GM23338 (cell line): ENCODE results near the gene TAF4. TPM values are rescaled to one million over a fixed set of nuclear protein-coding genes. Genes with fewer than 3 reads are reported as not detected.

Experiments
- ATAC-seq: fragments of 200-7000 bp; cut with Tn5 transposase; 3 replicates; pipeline ENCODE4 v1.9.1; 2020
- DNase-seq: peaks from one replicate; pipeline ENCODE4 v3.0.0-alpha.2; 2015; ENCODE audit warnings: low spot score
- H2AFZ ChIP-seq: fragments of 200-600 bp; sonication (generic); 2 replicates; pipeline ENCODE4 v1.8.0; 2016; ENCODE audit warnings: antibody characterized with exemption, mild to moderate bottlenecking, moderate library complexity
- H3F3A ChIP-seq: fragments of 200-600 bp; sonication (generic); replicated peaks from 2 replicates; pipeline ENCODE4 v1.8.0; 2017; ENCODE audit warnings: antibody characterized with exemption, mixed run types, low read depth
- H3K27ac ChIP-seq: fragments of 200-600 bp; sonication (generic); 2 replicates; pipeline ENCODE4 v1.6.1; 2016; ENCODE audit warnings: low read depth
- H3K27me3 ChIP-seq: fragments of 200-600 bp; sonication (generic); 2 replicates; pipeline ENCODE4 v1.8.0; 2016; ENCODE audit warnings: mild to moderate bottlenecking, mixed run types, moderate library complexity; ENCODE audit not compliant: insufficient read depth
- H3K36me3 ChIP-seq: fragments of 200-600 bp; sonication (generic); 2 replicates; pipeline ENCODE4 v1.8.0; 2016; ENCODE audit warnings: mild to moderate bottlenecking; ENCODE audit not compliant: insufficient read depth
- H3K4me1 ChIP-seq: fragments of 200-600 bp; sonication (generic); 2 replicates; pipeline ENCODE4 v1.8.0; 2016; ENCODE audit warnings: mild to moderate bottlenecking, moderate library complexity; ENCODE audit not compliant: insufficient read depth
- H3K4me2 ChIP-seq: fragments of 200-600 bp; sonication (generic); 2 replicates; pipeline ENCODE4 v1.7.1; 2017; ENCODE audit warnings: mixed run types
- H3K4me3 ChIP-seq: fragments of 200-600 bp; sonication (generic); 2 replicates; pipeline ENCODE4 v1.6.1; 2016; ENCODE audit warnings: mixed run types
- H3K79me2 ChIP-seq: fragments of 200-600 bp; sonication (generic); replicated peaks from 2 replicates; pipeline ENCODE4 v1.8.0; 2017; ENCODE audit warnings: mild to moderate bottlenecking; ENCODE audit not compliant: insufficient read depth
- H3K9me2 ChIP-seq: fragments of 200-600 bp; sonication (generic); 2 replicates; pipeline ENCODE4 v1.8.0; 2017; ENCODE audit not compliant: insufficient read depth
- H4K20me1 ChIP-seq: fragments of 200-600 bp; sonication (generic); replicated peaks from 2 replicates; pipeline ENCODE4 v1.8.0; 2017; ENCODE audit warnings: mild to moderate bottlenecking; ENCODE audit not compliant: insufficient read depth
- H3K27ac Mint-ChIP-seq: 2 replicates; pipeline ENCODE4 v1.8.0; 2020; ENCODE audit warnings: inconsistent platforms, mild to moderate bottlenecking, moderate library complexity, mixed read lengths
- H3K27me3 Mint-ChIP-seq: 3 replicates; pipeline ENCODE4 v1.8.0; 2022; ENCODE audit warnings: low read depth, mild to moderate bottlenecking, moderate library complexity, mixed read lengths, inconsistent platforms; ENCODE audit not compliant: insufficient read depth, poor library complexity
- H3K36me3 Mint-ChIP-seq: 3 replicates; pipeline ENCODE4 v1.8.0; 2021; ENCODE audit warnings: low read depth, mild to moderate bottlenecking, inconsistent platforms, moderate library complexity, mixed read lengths
- H3K4me1 Mint-ChIP-seq: 3 replicates; pipeline ENCODE4 v1.8.0; 2020; ENCODE audit warnings: mild to moderate bottlenecking, inconsistent platforms, mixed read lengths
- H3K4me3 Mint-ChIP-seq: 3 replicates; pipeline ENCODE4 v1.8.0; 2021; ENCODE audit warnings: moderate library complexity, mild to moderate bottlenecking, inconsistent platforms, mixed read lengths
- H3K9me3 Mint-ChIP-seq: 3 replicates; pipeline ENCODE4 v1.8.0; 2020; ENCODE audit warnings: moderate library complexity, mild to moderate bottlenecking, inconsistent platforms, mixed read lengths
- CREB1 ChIP-seq: fragments of 250-450 bp; sonication (Bioruptor Pico); IDR thresholded peaks from 2 replicates; pipeline ENCODE4 v1.5.0; 2020; ENCODE audit warnings: low read depth, mild to moderate bottlenecking, moderate library complexity
- CTCF ChIP-seq, 2 experiments: fragments of 200-600 bp in 1 of 2; sonication (generic) in 1 of 2; conservative IDR thresholded peaks; 2 replicates each; pipeline versions ENCODE4 v1.5.1 to v1.6.1; 2016 to 2017; ENCODE audit warnings: antibody characterized with exemption in 2 of 2, low read depth in 2 of 2, mild to moderate bottlenecking in 2 of 2, moderate library complexity in 1 of 2
- ETS1 ChIP-seq: IDR thresholded peaks from 2 replicates; pipeline ENCODE4 v1.6.1; 2016; ENCODE audit warnings: antibody characterized with exemption
- EZH2 ChIP-seq: fragments of 200-600 bp; sonication (generic); IDR thresholded peaks from one replicate; pipeline ENCODE4 v1.8.0; 2017; ENCODE audit warnings: antibody characterized with exemption, mild to moderate bottlenecking, low read depth; ENCODE audit not compliant: unreplicated experiment
- EZH2phosphoT487 ChIP-seq: fragments of 200-600 bp; sonication (generic); IDR thresholded peaks from one replicate; pipeline ENCODE4 v1.8.1; 2018; ENCODE audit warnings: antibody characterized with exemption; ENCODE audit not compliant: unreplicated experiment
- JUNB ChIP-seq: IDR thresholded peaks from one replicate; pipeline ENCODE4 v1.6.1; 2016; ENCODE audit warnings: antibody characterized with exemption; ENCODE audit not compliant: unreplicated experiment
- NANOG ChIP-seq: IDR thresholded peaks from 2 replicates; pipeline ENCODE4 v1.6.1; 2016; ENCODE audit warnings: antibody characterized with exemption, borderline replicate concordance
- POLR2AphosphoS5 ChIP-seq: IDR thresholded peaks from 2 replicates; pipeline ENCODE4 v1.6.1; 2016; ENCODE audit warnings: antibody characterized with exemption, low read depth
- REST ChIP-seq: IDR thresholded peaks from one replicate; pipeline ENCODE4 v1.6.1; 2018; ENCODE audit warnings: antibody characterized with exemption; ENCODE audit not compliant: unreplicated experiment
- ZNF114 ChIP-seq: fragments of 250-450 bp; sonication (Bioruptor Pico); IDR thresholded peaks from 2 replicates; pipeline ENCODE4 v1.5.0; 2020; ENCODE audit warnings: mild to moderate bottlenecking, moderate library complexity
- ZNF331 ChIP-seq: fragments of 250-450 bp; sonication (Bioruptor Pico); IDR thresholded peaks from 2 replicates; pipeline ENCODE4 v1.5.0; 2020; ENCODE audit warnings: low read depth, mild to moderate bottlenecking, moderate library complexity
- polyA plus RNA-seq: library from polyadenylated mRNA; unstranded; fragments of >200 nt; fragmentation: Nextera tagmentation; extraction: Ambion mirVana; gene quantifications from 2 replicates; pipeline ENCODE4 v1.2.1, GENCODE V29; 2016
- total RNA-seq: library from RNA; depleted of rRNA; stranded (reverse); fragments of >200 nt; shearing (Covaris generic); gene quantifications from 2 replicates; pipeline ENCODE4 v1.2.3, GENCODE V29; 2014

Gene TAF4
- total and polyA plus RNA-seq, 2 experiments from 2014 or later = 7.2 to 60.0 TPM

- peaks cover 6% of the 10 kb centered on the region for H3K27me3 Mint-ChIP-seq
- no peak overlapping the region for H2AFZ ChIP-seq
- no peaks in the 10 kb centered on the region for H4K20me1 ChIP-seq
- no peak overlapping the region for H3K4me3 ChIP-seq
- no peaks in the 10 kb centered on the region; the same call in 1 of the 2 replicates for H3K4me1 ChIP-seq
- H3K27ac ChIP-seq = no peak overlapping the region
- no peak overlapping the region for H3K4me2 ChIP-seq
- H3F3A ChIP-seq = no peaks in the 10 kb centered on the region; the same call in 1 of the 2 replicates
- H3K9me3 Mint-ChIP-seq = no peaks in the 10 kb centered on the region
- H3K9me2 ChIP-seq = no peaks in the 10 kb centered on the region
- no peaks in the 10 kb centered on the region for H3K27me3 ChIP-seq
- DNase-seq (no peak), ATAC-seq (no peak)
- no peaks in the 10 kb centered on the region for H3K36me3 ChIP-seq
- H3K79me2 ChIP-seq = no peaks in the 10 kb centered on the region
- H3K36me3 Mint-ChIP-seq = peaks cover 26% of the 10 kb centered on the region
- H3K27ac Mint-ChIP-seq = no peak overlapping the region
- H3K4me3 Mint-ChIP-seq = no peak overlapping the region
- TF ChIP-seq CREB1 (CRISPR knock-in tag) (no peak), EZH2 (no peak), POLR2AphosphoS5 (no peak), NANOG (no peak)
- peaks cover 2% of the 10 kb centered on the region; the same call in 1 of the 3 replicates for H3K4me1 Mint-ChIP-seq
Measured at GRCh38 chr20:61969806-61970205, 95.9 kb downstream of the TAF4 start.

DNA sequence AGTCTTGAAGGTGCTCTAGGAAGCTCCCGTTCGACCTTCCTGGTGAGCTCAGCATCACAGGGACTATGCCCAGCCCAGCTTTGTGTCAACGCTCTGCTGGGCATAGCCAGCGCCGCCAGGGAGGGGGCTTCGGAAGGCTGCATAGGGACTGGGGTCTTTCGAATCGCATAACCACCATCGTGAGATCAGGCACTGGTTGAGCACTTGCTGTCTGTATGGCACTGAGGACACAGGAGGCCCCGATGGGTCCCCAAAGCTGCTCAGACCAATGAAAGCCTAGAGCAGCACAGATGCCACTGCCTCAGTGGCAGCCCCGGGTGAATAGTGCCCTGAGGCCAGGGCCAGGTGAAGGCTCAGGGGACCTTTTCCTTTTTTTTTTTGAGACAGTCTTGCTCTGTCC, 96.7 kb downstream of the TAF4 start:
- no peak for ATAC-seq
- Histone ChIP-seq H3K27ac (no peak overlapping the region), H3F3A (no peaks in the 10 kb centered on the region; the same call in 1 of the 2 replicates), H3K4me1 (no peaks in the 10 kb centered on the region; the same call in 1 of the 2 replicates), H3K4me3 (no peak overlapping the region), H3K79me2 (no peaks in the 10 kb centered on the region), H3K36me3 (no peaks in the 10 kb centered on the region), H3K4me2 (no peak overlapping the region), H4K20me1 (no peaks in the 10 kb centered on the region), H2AFZ (no peak overlapping the region), H3K27me3 (no peaks in the 10 kb centered on the region), H3K9me2 (no peaks in the 10 kb centered on the region)
- H3K27ac Mint-ChIP-seq = no peak overlapping the region
- DNase-seq = no peak
- H3K4me3 Mint-ChIP-seq = no peak overlapping the region
- peaks cover 2% of the 10 kb centered on the region; the same call in 1 of the 3 replicates for H3K4me1 Mint-ChIP-seq
- H3K27me3 Mint-ChIP-seq = peaks cover 3% of the 10 kb centered on the region
- no peaks in the 10 kb centered on the region for H3K9me3 Mint-ChIP-seq
- peaks cover 19% of the 10 kb centered on the region for H3K36me3 Mint-ChIP-seq
- TF ChIP-seq REST (no peak), ZNF331 (CRISPR knock-in tag) (no peak), JUNB (no peak), EZH2 (no peak), EZH2phosphoT487 (no peak), NANOG (no peak), ZNF114 (CRISPR knock-in tag) (no peak), CTCF (conservative IDR thresholded peaks at IDR 0.05; ENCODE audit: low read depth in 2 of 2) (no peak), ETS1 (no peak)
